Neuron (in vitro differentiated cells): ENCODE results near the gene TTYH3.
A peak's percentile ranks its signal among the peaks of the same experiment; 100 is the strongest.
"Not testable (repeated sequence)": the region's sequence is repeated elsewhere in the genome, so short reads cannot be mapped to it uniquely, and the experiment has no call there.

ENCODE experiments used
- H2AFZ ChIP-seq: one replicate; pipeline ENCODE4 v1.6.1; 2013; ENCODE audit warnings: low read depth, mild to moderate bottlenecking, inconsistent platforms, low read length, moderate library complexity
- H3K27me3 ChIP-seq: one replicate; pipeline ENCODE4 v1.6.1; 2013; ENCODE audit warnings: low read length; ENCODE audit not compliant: insufficient read depth
- H3K36me3 ChIP-seq: one replicate; pipeline ENCODE4 v1.6.1; 2013; ENCODE audit warnings: low read length; ENCODE audit not compliant: insufficient read depth
- H3K4me1 ChIP-seq: one replicate; pipeline ENCODE4 v1.6.1; 2013; ENCODE audit warnings: low read length; ENCODE audit not compliant: insufficient read depth
- H3K4me3 ChIP-seq: 2 replicates; pipeline ENCODE4 v1.5.1; 2013; ENCODE audit warnings: mild to moderate bottlenecking, low read length, moderate library complexity
- H3K9me3 ChIP-seq: one replicate; pipeline ENCODE4 v1.6.1; 2013; ENCODE audit warnings: low read length

Gene TTYH3

DNA sequence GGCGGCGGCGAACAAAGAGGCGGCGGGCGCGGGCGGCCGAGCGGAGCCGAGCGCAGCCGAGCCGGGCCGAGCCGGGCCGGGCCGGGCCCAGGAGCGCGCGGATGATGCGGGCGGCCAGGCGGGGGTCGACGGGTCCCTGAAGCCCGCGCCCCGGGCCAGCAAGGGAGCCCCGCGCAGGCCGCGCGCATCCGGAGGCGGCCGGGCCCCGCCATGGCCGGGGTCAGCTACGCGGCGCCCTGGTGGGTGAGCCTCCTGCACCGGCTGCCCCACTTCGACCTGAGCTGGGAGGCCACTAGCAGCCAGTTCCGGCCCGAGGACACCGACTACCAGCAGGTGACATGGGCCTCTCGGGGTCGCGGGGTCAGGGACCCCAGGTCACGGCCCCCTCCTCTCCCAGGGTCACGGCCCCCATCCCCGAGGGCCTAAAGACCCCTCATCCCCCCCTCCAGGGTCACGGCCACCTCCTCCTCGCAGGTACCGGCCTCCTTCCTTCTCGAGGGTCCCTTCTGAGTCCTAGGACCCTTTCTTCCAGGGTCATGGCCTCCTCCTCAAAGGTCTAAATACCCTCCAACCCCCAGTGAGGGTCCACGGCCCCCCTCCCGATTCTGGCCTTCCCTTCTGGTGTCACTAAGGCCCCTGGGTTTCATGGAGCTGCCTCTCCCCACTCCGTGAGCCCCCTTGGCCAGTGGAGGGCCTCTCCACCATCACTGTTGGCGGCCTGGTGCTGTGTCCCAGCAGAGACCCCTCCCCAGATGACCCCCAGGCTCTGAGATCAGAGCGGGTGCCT, at the start of gene TTYH3:
TTYH3 (plus strand) TSS at position 41 of the 787 bp plus-strand sequence; CDS start at position 211, 170 bp downstream.
- Histone ChIP-seq H3K36me3 (no peaks in the 10 kb centered on the region), H2AFZ (no peak within 1 kb of the TSS), H3K9me3 (no peaks in the 10 kb centered on the region), H3K4me1 (peaks cover 38% of the 10 kb centered on the region), H3K27me3 (no peaks in the 10 kb centered on the region), H3K4me3 (peak within 1 kb of the TSS; percentile 64)

DNA sequence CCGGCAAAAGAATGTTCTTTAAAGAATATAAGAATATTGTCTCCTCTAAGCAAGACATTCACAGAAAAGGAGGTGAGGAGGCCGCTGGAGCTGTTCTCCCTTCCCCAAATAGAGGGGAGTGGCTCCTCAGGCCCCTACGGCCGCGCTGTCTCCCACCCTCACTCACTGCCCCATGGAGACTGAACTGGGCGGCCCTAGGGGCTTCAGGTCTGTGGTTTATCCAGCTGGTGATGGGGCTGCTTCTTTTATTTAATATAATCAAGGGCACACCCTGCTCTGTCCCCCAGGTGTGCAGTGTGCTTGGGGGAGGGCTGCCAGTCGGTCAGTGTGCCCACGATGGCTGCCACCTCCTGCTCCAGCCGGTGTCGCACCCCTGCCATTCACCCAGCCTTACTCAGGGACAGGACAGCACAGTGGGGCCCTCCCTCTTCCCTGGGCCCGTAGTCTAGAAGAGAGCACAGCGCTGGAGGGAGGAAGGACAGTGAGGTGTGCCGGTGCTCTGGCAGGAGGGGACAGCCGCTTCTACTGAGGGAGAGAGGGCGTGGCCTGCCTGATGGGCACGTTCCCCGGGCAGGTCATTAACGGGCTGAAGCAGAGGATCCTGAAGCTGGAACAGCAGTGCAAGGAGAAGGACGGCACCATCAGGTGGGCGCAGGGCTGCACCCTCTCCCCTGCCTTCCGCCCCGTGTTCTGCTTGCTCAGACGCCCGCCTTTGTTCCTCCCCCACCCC, 49.6 kb upstream of the TTYH3 start:
- Histone ChIP-seq H3K4me1 (no peaks in the 10 kb centered on the region), H3K4me3 (no peak overlapping the region), H3K27me3 (no peaks in the 10 kb centered on the region), H3K9me3 (no peaks in the 10 kb centered on the region), H3K36me3 (peaks cover 38% of the 10 kb centered on the region), H2AFZ (no peak overlapping the region)

GRCh38 chr7:2583798-2584580, 47.8 kb upstream of the TTYH3 start:
- peaks cover 36% of the 10 kb centered on the region for H3K36me3 ChIP-seq
- H3K9me3 ChIP-seq, result no peaks in the 10 kb centered on the region
- H3K27me3 ChIP-seq, result no peaks in the 10 kb centered on the region
- no peak overlapping the region for H2AFZ ChIP-seq
- H3K4me3 ChIP-seq, result no peak overlapping the region
- no peaks in the 10 kb centered on the region for H3K4me1 ChIP-seq

GRCh38 chr7:2585446-2585845, 46.3 kb upstream of the TTYH3 start:
- peaks cover 41% of the 10 kb centered on the region for H3K36me3 ChIP-seq
- H2AFZ ChIP-seq, result no peak overlapping the region
- H3K4me3 ChIP-seq, result no peak overlapping the region
- H3K27me3 ChIP-seq, result no peaks in the 10 kb centered on the region
- no peaks in the 10 kb centered on the region for H3K4me1 ChIP-seq
- no peaks in the 10 kb centered on the region for H3K9me3 ChIP-seq

DNA sequence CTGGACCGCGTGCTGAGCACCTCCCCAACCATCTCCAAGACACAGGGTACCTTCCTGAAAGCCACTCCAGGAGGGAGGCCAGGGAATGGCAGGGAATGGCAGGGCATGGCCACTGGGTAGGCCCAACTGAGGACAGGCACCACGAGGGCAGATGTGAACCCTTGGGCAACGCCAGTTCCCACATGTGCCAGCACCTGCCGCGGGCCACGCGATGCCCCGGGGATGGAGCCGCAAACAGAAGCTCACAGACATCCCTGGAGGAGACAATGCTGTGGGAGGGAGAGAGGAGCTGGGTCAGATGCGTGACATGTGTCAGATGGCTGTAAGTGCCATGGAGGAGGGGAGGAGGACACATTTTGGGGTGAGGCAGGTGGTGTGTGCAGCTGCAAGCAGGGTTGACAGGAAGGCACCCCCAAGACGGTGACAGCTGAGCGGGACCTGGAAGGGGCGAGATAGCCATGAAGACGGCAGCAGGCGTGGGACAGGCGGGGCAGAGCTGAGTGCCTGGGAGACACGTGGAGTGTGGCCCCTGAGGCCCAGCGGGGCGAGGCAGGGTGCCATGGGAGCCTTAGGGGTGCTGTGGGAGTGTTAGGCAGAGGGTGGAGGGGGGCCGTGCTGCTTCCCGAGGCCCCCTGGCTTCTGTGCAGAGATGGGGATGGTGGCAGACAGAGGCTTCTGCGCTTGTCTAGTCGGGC, 45.3 kb upstream of the TTYH3 start:
- Histone ChIP-seq H3K4me1 (no peaks in the 10 kb centered on the region), H3K36me3 (peaks cover 51% of the 10 kb centered on the region), H3K27me3 (no peaks in the 10 kb centered on the region), H3K4me3 (no peak overlapping the region), H3K9me3 (no peaks in the 10 kb centered on the region), H2AFZ (no peak overlapping the region)

GRCh38 chr7:2587134-2587533, 44.7 kb upstream of the TTYH3 start:
- H3K4me1 ChIP-seq, result no peaks in the 10 kb centered on the region
- H3K4me3 ChIP-seq, result no peak overlapping the region

DNA sequence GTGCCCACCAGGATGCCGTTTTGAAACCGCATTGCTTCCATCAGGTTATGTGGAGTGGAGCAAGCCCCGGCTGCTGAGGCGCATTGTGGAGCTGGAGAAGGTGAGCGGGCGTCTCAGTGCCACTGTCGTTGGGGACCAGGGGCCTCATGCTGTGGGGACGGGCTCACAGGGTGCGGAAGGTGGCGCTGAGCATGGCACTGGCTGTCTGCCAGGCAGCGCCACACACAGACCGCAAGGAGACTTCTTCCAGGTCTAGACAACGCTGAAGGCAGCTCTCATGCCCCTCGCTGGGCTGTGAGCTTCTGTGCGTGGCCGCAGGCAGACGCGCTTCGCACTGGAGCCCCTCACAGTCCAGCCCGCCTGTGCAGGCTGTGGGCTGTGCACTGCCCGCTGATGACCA, 44.0 kb upstream of the TTYH3 start:
- peaks cover 60% of the 10 kb centered on the region for H3K36me3 ChIP-seq
- H2AFZ ChIP-seq, result no peak overlapping the region
- H3K27me3 ChIP-seq, result no peaks in the 10 kb centered on the region
- H3K4me1 ChIP-seq, result no peaks in the 10 kb centered on the region
- no peak overlapping the region for H3K4me3 ChIP-seq
- no peaks in the 10 kb centered on the region for H3K9me3 ChIP-seq

More at GRCh38 chr7:2587134-2587533, 44.7 kb upstream of the TTYH3 start:
- H2AFZ ChIP-seq, result no peak overlapping the region
- peaks cover 54% of the 10 kb centered on the region for H3K36me3 ChIP-seq
- H3K27me3 ChIP-seq, result no peaks in the 10 kb centered on the region
- no peaks in the 10 kb centered on the region for H3K9me3 ChIP-seq

GRCh38 chr7:2589341-2589740, 42.4 kb upstream of the TTYH3 start:
- Histone ChIP-seq H2AFZ (no peak overlapping the region), H3K36me3 (peaks cover 67% of the 10 kb centered on the region), H3K9me3 (no peaks in the 10 kb centered on the region), H3K4me1 (no peaks in the 10 kb centered on the region), H3K27me3 (no peaks in the 10 kb centered on the region), H3K4me3 (no peak overlapping the region)

- H3K4me3 ChIP-seq, H3K4me1 ChIP-seq, H3K9me3 ChIP-seq, H3K27me3 ChIP-seq, H2AFZ ChIP-seq: not testable (repeated sequence)
- peaks cover 66% of the 10 kb centered on the region for H3K36me3 ChIP-seq
Measured at GRCh38 chr7:2589941-2590340, 41.8 kb upstream of the TTYH3 start.

DNA sequence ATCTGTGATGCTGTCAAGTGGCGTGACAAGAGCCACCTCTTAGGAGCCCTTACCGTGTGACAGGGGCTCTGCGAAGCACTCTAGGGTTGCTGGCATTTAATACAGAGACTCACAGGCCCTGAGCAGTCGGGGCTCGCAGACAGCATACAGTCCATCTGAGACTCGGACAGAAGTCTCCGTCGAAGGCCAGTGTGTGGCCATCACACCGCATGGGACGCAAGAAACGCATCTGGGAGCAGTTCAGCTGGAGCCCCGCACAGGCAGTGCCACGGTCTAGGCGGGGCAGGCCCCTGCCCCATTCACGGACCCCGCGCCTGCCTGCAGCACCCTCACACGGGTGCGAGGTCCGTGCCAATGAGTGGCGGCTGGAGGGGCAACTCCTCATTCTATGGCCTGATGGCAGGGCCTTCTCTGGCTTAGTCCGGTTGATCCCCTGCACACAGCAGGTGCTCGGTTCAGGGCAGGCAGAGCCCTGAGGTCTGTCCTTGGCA, 39.4 kb upstream of the TTYH3 start:
- H3K36me3 ChIP-seq, result peaks cover 66% of the 10 kb centered on the region
- no peaks in the 10 kb centered on the region for H3K4me1 ChIP-seq
- H2AFZ ChIP-seq, result no peak overlapping the region
- H3K4me3 ChIP-seq, result no peak overlapping the region
- no peaks in the 10 kb centered on the region for H3K9me3 ChIP-seq
- H3K27me3 ChIP-seq, result no peaks in the 10 kb centered on the region

GRCh38 chr7:2593036-2593727, 38.6 kb upstream of the TTYH3 start:
- H3K9me3 ChIP-seq, result no peaks in the 10 kb centered on the region
- no peaks in the 10 kb centered on the region for H3K27me3 ChIP-seq
- no peak overlapping the region for H3K4me3 ChIP-seq
- H3K36me3 ChIP-seq, result peaks cover 67% of the 10 kb centered on the region
- H2AFZ ChIP-seq, result no peak overlapping the region
- H3K4me1 ChIP-seq, result no peaks in the 10 kb centered on the region

- no peaks in the 10 kb centered on the region for H3K4me1 ChIP-seq
- H3K9me3 ChIP-seq, result no peaks in the 10 kb centered on the region
- no peak overlapping the region for H3K4me3 ChIP-seq
- H3K36me3 ChIP-seq, result peaks cover 65% of the 10 kb centered on the region
- no peaks in the 10 kb centered on the region for H3K27me3 ChIP-seq
- no peak overlapping the region for H2AFZ ChIP-seq
Measured at GRCh38 chr7:2594599-2594998, 37.2 kb upstream of the TTYH3 start.
